ENCODE results near the gene PPL.

DNA sequence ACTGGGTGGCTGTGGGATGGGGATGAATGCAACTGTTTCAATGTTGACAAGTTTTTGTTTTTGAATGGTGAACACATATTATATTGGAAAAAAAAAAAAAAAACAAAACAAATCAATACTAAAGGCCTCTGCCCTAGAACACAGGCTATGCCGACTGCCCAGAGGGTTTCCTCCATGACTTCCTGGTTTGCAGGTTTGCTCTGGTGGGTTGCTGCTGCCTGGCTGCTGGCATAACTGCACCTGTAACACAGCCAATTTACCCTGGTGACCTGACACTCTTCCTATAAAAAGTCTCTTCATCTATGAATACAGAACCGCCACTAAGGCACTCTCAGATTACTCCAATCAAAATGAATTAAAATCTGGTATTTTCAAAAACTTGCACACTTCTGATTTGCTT, 100.2 kb downstream of the PPL start:
- TF ChIP-seq GTF2F1 (IDR thresholded peaks at IDR 0.05; ENCODE audit: borderline replicate concordance, low read depth, low read length) (no peak), CHD1 (IDR thresholded peaks at IDR 0.05; ENCODE audit: low read depth, low read length) (no peak)

Data from H1 (cell line).